ENCODE results near the gene C4orf50.
"Not testable (repeated sequence)": the region's sequence is repeated elsewhere in the genome, so short reads cannot be mapped to it uniquely, and the experiment has no call there.

Gene C4orf50

GRCh38 chr4:5998333-5998936, 19.8 kb downstream of the C4orf50 start:
- Histone ChIP-seq H3K9ac (ENCODE audit: low read depth, low read length) (no peak overlapping the region), H3K9me3 (ENCODE audit: control insufficient read depth, insufficient read depth, low read length) (no peaks in the 10 kb centered on the region), H3K36me3 (ENCODE audit: control insufficient read depth, insufficient read depth, low read length) (no peaks in the 10 kb centered on the region), H3K27me3 (ENCODE audit: control insufficient read depth, insufficient read depth, low read length) (no peaks in the 10 kb centered on the region), H3K4me3 (ENCODE audit: low read depth, low read length) (no peak overlapping the region), H3K4me1 (ENCODE audit: control insufficient read depth, insufficient read depth, low read length) (no peaks in the 10 kb centered on the region)

- H3K27me3 ChIP-seq (ENCODE audit: control insufficient read depth, insufficient read depth, low read length) = no peaks in the 10 kb centered on the region
- H3K9ac ChIP-seq (ENCODE audit: low read depth, low read length) = no peak overlapping the region
- H3K36me3 ChIP-seq (ENCODE audit: control insufficient read depth, insufficient read depth, low read length) = no peaks in the 10 kb centered on the region
- no peaks in the 10 kb centered on the region for H3K9me3 ChIP-seq (ENCODE audit: control insufficient read depth, insufficient read depth, low read length)
- H3K4me1 ChIP-seq (ENCODE audit: control insufficient read depth, insufficient read depth, low read length) = no peaks in the 10 kb centered on the region
- H3K4me3 ChIP-seq (ENCODE audit: low read depth, low read length) = no peak overlapping the region
Observed at GRCh38 chr4:5996641-5997040, 21.6 kb downstream of the C4orf50 start.

- no peaks in the 10 kb centered on the region for H3K27me3 ChIP-seq (ENCODE audit: control insufficient read depth, insufficient read depth, low read length)
- H3K9ac ChIP-seq (ENCODE audit: low read depth, low read length) = no peak overlapping the region
- H3K9me3 ChIP-seq (ENCODE audit: control insufficient read depth, insufficient read depth, low read length) = no peaks in the 10 kb centered on the region
- no peaks in the 10 kb centered on the region for H3K4me1 ChIP-seq (ENCODE audit: control insufficient read depth, insufficient read depth, low read length)
- no peak overlapping the region for H3K4me3 ChIP-seq (ENCODE audit: low read depth, low read length)
- H3K36me3 ChIP-seq (ENCODE audit: control insufficient read depth, insufficient read depth, low read length) = no peaks in the 10 kb centered on the region
Observed at GRCh38 chr4:5995901-5996623, 22.2 kb downstream of the C4orf50 start.

- H3K4me1 ChIP-seq (ENCODE audit: control insufficient read depth, insufficient read depth, low read length) = no peaks in the 10 kb centered on the region
- no peak overlapping the region for H3K4me3 ChIP-seq (ENCODE audit: low read depth, low read length)
- H3K27me3 ChIP-seq (ENCODE audit: control insufficient read depth, insufficient read depth, low read length) = no peaks in the 10 kb centered on the region
- no peak overlapping the region for H3K9ac ChIP-seq (ENCODE audit: low read depth, low read length)
- no peaks in the 10 kb centered on the region for H3K36me3 ChIP-seq (ENCODE audit: control insufficient read depth, insufficient read depth, low read length)
- no peaks in the 10 kb centered on the region for H3K9me3 ChIP-seq (ENCODE audit: control insufficient read depth, insufficient read depth, low read length)
Observed at GRCh38 chr4:5993876-5994811, 24.1 kb downstream of the C4orf50 start.

- H3K27me3 ChIP-seq (ENCODE audit: control insufficient read depth, insufficient read depth, low read length); H3K9ac ChIP-seq (ENCODE audit: low read depth, low read length); H3K36me3 ChIP-seq (ENCODE audit: control insufficient read depth, insufficient read depth, low read length); H3K4me3 ChIP-seq (ENCODE audit: low read depth, low read length); H3K4me1 ChIP-seq (ENCODE audit: control insufficient read depth, insufficient read depth, low read length); H3K9me3 ChIP-seq (ENCODE audit: control insufficient read depth, insufficient read depth, low read length): not testable (repeated sequence)
Observed at GRCh38 chr4:5993346-5993745, 24.9 kb downstream of the C4orf50 start.

GRCh38 chr4:5992828-5993321, 25.4 kb downstream of the C4orf50 start:
- H3K9ac ChIP-seq (ENCODE audit: low read depth, low read length) = no peak overlapping the region

GRCh38 chr4:5992171-5992827, 25.9 kb downstream of the C4orf50 start:
- no peak overlapping the region for H3K4me3 ChIP-seq (ENCODE audit: low read depth, low read length)
- no peaks in the 10 kb centered on the region for H3K4me1 ChIP-seq (ENCODE audit: control insufficient read depth, insufficient read depth, low read length)
- H3K9ac ChIP-seq (ENCODE audit: low read depth, low read length) = no peak overlapping the region
- H3K36me3 ChIP-seq (ENCODE audit: control insufficient read depth, insufficient read depth, low read length) = no peaks in the 10 kb centered on the region
- H3K27me3 ChIP-seq (ENCODE audit: control insufficient read depth, insufficient read depth, low read length) = no peaks in the 10 kb centered on the region
- no peaks in the 10 kb centered on the region for H3K9me3 ChIP-seq (ENCODE audit: control insufficient read depth, insufficient read depth, low read length)

More at GRCh38 chr4:5992828-5993321, 25.4 kb downstream of the C4orf50 start:
- Histone ChIP-seq H3K4me3 (ENCODE audit: low read depth, low read length) (no peak overlapping the region), H3K9me3 (ENCODE audit: control insufficient read depth, insufficient read depth, low read length) (no peaks in the 10 kb centered on the region), H3K36me3 (ENCODE audit: control insufficient read depth, insufficient read depth, low read length) (no peaks in the 10 kb centered on the region), H3K4me1 (ENCODE audit: control insufficient read depth, insufficient read depth, low read length) (no peaks in the 10 kb centered on the region), H3K27me3 (ENCODE audit: control insufficient read depth, insufficient read depth, low read length) (no peaks in the 10 kb centered on the region)

GRCh38 chr4:5991405-5991804, 26.8 kb downstream of the C4orf50 start:
- no peaks in the 10 kb centered on the region for H3K9me3 ChIP-seq (ENCODE audit: control insufficient read depth, insufficient read depth, low read length)
- no peaks in the 10 kb centered on the region for H3K36me3 ChIP-seq (ENCODE audit: control insufficient read depth, insufficient read depth, low read length)
- H3K27me3 ChIP-seq (ENCODE audit: control insufficient read depth, insufficient read depth, low read length) = no peaks in the 10 kb centered on the region
- no peak overlapping the region for H3K4me3 ChIP-seq (ENCODE audit: low read depth, low read length)
- no peaks in the 10 kb centered on the region for H3K4me1 ChIP-seq (ENCODE audit: control insufficient read depth, insufficient read depth, low read length)
- H3K9ac ChIP-seq (ENCODE audit: low read depth, low read length) = no peak overlapping the region

GRCh38 chr4:5990446-5991160, 27.6 kb downstream of the C4orf50 start:
- H3K4me1 ChIP-seq (ENCODE audit: control insufficient read depth, insufficient read depth, low read length) = no peaks in the 10 kb centered on the region
- no peaks in the 10 kb centered on the region for H3K27me3 ChIP-seq (ENCODE audit: control insufficient read depth, insufficient read depth, low read length)
- H3K4me3 ChIP-seq (ENCODE audit: low read depth, low read length) = no peak overlapping the region
- no peaks in the 10 kb centered on the region for H3K9me3 ChIP-seq (ENCODE audit: control insufficient read depth, insufficient read depth, low read length)
- H3K9ac ChIP-seq (ENCODE audit: low read depth, low read length) = no peak overlapping the region
- no peaks in the 10 kb centered on the region for H3K36me3 ChIP-seq (ENCODE audit: control insufficient read depth, insufficient read depth, low read length)

GRCh38 chr4:5989236-5990225, 28.7 kb downstream of the C4orf50 start:
- H3K4me1 ChIP-seq (ENCODE audit: control insufficient read depth, insufficient read depth, low read length) = no peaks in the 10 kb centered on the region
- no peak overlapping the region for H3K4me3 ChIP-seq (ENCODE audit: low read depth, low read length)
- peaks cover 3% of the 10 kb centered on the region for H3K9me3 ChIP-seq (ENCODE audit: control insufficient read depth, insufficient read depth, low read length)
- H3K27me3 ChIP-seq (ENCODE audit: control insufficient read depth, insufficient read depth, low read length) = no peaks in the 10 kb centered on the region
- H3K9ac ChIP-seq (ENCODE audit: low read depth, low read length) = no peak overlapping the region
- no peaks in the 10 kb centered on the region for H3K36me3 ChIP-seq (ENCODE audit: control insufficient read depth, insufficient read depth, low read length)
